CD4-positive, alpha-beta T cell treated with Interferon gamma for 1 hour (primary cell): ENCODE results near the gene ATP6V0D1.

Source experiments
- DNase-seq: peaks from one replicate; pipeline ENCODE4 v3.0.0-alpha.2; 2020

ATP6V0D1 gene

DNA sequence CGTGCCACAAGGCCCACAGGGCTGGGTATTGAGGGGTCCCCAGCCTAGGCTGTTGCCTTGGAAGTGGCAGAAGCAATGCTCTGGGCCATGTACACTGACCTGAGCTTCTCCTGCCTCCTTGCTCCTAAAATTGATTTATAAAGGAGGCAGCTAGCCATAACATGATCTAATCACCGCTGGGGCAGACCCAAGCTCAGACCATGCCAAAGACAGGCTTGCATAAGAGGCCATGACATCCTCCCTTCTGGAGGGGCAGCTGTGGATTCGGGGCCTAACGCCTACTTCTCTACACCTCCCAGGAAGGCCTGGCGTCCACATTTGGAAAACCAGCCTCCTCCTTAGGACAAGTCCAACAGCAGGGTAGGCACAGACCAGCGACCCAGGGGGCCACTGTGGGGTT is 37.7 kb downstream of the ATP6V0D1 start:
- no peak for DNase-seq

- no peak for DNase-seq
Observed at GRCh38 chr16:67442581-67443255, 38.2 kb downstream of the ATP6V0D1 start.

GRCh38 chr16:67441907-67442306 is 39.0 kb downstream of the ATP6V0D1 start:
- DNase-seq: no peak

GRCh38 chr16:67441271-67441753 is 39.6 kb downstream of the ATP6V0D1 start:
- no peak for DNase-seq

- no peak for DNase-seq
Observed at GRCh38 chr16:67438824-67439393, 42.0 kb downstream of the ATP6V0D1 start.

GRCh38 chr16:67438098-67438791 is 42.7 kb downstream of the ATP6V0D1 start:
- no peak for DNase-seq

GRCh38 chr16:67437513-67437912 is 43.4 kb downstream of the ATP6V0D1 start:
- no peak for DNase-seq

GRCh38 chr16:67436640-67437193 is 44.2 kb downstream of the ATP6V0D1 start:
- DNase-seq: no peak

DNA sequence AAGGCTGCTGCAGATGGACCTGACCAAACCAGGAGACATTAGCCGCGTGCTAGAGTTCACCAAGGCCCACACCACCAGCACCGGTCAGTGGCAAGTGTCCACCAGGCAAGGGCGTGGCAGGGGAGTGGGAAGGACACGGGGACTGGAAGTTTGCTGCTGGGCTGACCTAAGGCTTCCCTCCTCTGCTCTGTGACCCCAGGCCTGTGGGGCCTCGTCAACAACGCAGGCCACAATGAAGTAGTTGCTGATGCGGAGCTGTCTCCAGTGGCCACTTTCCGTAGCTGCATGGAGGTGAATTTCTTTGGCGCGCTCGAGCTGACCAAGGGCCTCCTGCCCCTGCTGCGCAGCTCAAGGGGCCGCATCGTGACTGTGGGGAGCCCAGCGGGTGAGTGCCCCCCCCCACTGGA is 45.2 kb downstream of the ATP6V0D1 start:
- DNase-seq: no peak

- no peak for DNase-seq
Observed at GRCh38 chr16:67433131-67433719, 47.7 kb downstream of the ATP6V0D1 start.

GRCh38 chr16:67432506-67432890 is 48.5 kb downstream of the ATP6V0D1 start:
- no peak for DNase-seq

- DNase-seq: no peak
Observed at GRCh38 chr16:67431775-67432505, 49.0 kb downstream of the ATP6V0D1 start.

- no peak for DNase-seq
Observed at GRCh38 chr16:67430977-67431774, 49.8 kb downstream of the ATP6V0D1 start, which contains the start of gene HSD11B2. Gene HSD11B2 (plus strand): TSS chr16:67431121. CDS start chr16:67431249, 128 bp downstream.

- no peak for DNase-seq
Observed at GRCh38 chr16:67430504-67430976, 50.4 kb downstream of the ATP6V0D1 start.

- DNase-seq: no peak
Observed at GRCh38 chr16:67429799-67430503, 51.0 kb downstream of the ATP6V0D1 start.

DNA sequence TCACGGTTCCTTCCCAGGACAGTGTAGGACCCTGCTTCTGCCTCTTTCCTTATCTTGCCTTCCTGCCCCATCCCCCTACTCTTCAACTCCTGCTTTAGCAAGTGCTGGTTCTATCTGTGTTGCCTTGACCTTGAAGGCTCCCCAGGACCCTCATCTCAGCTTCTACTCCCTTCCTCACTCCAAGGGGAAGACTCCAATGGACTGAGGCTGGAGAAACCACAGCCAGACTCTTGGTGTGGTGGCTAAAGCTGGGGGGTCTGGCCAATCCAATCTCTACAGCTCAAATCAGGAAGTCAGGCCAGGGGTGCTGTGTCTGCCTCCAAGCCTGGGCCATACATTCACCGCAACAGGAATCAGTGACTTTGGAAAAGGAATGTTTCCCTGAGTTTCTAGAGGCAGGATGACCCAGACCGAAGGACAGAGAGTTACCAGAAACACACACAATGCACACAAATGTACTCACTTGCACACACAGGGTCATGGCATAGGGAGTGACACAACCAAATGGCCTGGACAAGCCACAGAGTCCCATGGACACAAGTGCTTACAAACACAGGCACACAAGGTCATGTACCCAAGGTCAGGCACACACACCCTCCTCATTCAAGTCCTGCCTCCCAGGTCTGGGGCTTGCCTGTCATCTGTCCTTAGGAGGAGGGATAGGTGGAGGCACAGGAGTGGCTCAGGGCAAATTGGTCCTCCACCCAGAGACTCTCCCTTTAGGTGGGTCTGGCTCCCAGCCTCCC is 51.7 kb downstream of the ATP6V0D1 start:
- DNase-seq: no peak

DNA sequence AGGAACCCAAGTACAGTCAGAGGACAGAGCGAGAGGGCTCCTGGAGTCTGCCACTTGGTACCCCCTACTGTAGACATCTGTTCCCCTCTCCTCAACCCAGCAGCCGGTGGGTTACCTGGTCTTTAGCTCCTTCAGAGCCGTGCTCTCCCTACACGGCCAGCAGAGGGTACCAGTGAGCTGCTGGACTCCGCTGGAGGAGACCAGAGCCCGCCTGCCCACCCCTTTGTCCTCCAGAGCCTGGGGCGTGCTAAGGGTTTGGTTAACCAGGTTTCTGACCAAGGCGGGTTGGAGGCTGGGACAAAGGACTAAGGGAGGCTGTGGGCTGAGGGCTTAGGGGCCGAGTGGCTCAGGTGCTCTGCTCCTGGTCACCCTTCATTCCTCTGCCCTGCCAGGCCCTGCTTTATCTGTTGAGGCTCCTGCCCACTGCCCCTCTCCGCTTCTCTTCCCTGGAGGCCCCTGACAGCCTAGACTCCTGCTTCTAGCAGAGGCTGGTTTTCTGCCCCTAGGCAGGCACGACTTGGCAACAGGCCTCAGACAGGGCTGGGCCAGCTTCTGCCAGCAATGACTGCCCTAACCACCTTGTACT is 52.7 kb downstream of the ATP6V0D1 start:
- DNase-seq: peak; percentile 48

GRCh38 chr16:67426950-67427349 is 54.0 kb downstream of the ATP6V0D1 start:
- DNase-seq: no peak

- DNase-seq: no peak
Observed at GRCh38 chr16:67426022-67426421, 54.9 kb downstream of the ATP6V0D1 start.

DNA sequence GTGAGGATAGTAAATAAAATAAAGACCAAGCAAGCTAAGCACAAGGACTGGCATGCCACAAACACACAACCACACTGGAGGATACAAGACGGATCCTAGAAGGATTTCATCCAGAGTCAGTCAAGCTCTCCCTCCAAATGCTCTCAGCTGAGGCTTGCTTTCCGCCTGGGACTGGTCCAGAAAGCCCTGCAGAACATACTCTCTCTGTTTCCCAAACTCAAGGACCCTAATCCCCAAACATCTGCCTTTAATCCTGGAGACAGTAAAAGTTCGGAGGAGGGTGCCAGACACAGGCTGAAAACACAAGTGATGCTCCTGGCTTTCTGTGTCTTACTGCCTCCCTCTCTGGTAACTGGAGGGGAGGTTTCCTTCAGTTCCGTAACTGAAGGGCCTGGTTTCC is 55.4 kb downstream of the ATP6V0D1 start:
- no peak for DNase-seq
